GM12892 (cell line): ENCODE data around the gene FBXO36.

Source experiments
- POLR2A ChIP-seq: IDR thresholded peaks from 2 replicates; pipeline ENCODE4 v1.6.1; 2011; ENCODE audit warnings: low read depth, low read length, control low read depth
- POLR2AphosphoS5 ChIP-seq: IDR thresholded peaks from 2 replicates; pipeline ENCODE4 v1.6.1; 2011; ENCODE audit warnings: low read depth, low read length, control low read depth

- TF ChIP-seq POLR2A (no peak), POLR2AphosphoS5 (no peak)
Measured at GRCh38 chr2:229956491-229956890, 34.2 kb downstream of the FBXO36 start.
